Liver (tissue), 9 donors: ENCODE results near the gene CERKL. TPM values are rescaled to one million over a fixed set of nuclear protein-coding genes. Genes with fewer than 3 reads are reported as not detected.
"Not testable (repeated sequence)": the region's sequence is repeated elsewhere in the genome, so short reads cannot be mapped to it uniquely, and the experiment has no call there.

ENCODE experiments used
- DNase-seq: peaks from one replicate; pipeline ENCODE4 v3.0.0-alpha.2; 2017; ENCODE audit warnings: low spot score
- H3K27ac ChIP-seq, 2 donors: one replicate each; pipeline ENCODE4 v1.7.0; 2013; ENCODE audit warnings: inconsistent platforms in 2 of 2, low read length in 2 of 2, control low read depth in 1 of 2, low read depth in 1 of 2, mild to moderate bottlenecking in 1 of 2
- H3K27me3 ChIP-seq, 4 donors: one replicate each; pipeline versions ENCODE4 v1.6.1 to v1.7.0; 2013; ENCODE audit warnings: low read length in 3 of 4, inconsistent platforms in 1 of 4, mild to moderate bottlenecking in 1 of 4, moderate library complexity in 1 of 4; ENCODE audit not compliant: control insufficient read depth in 4 of 4, insufficient read depth in 4 of 4
- H3K36me3 ChIP-seq, 4 donors: one replicate each; pipeline versions ENCODE4 v1.6.1 to v1.7.0; 2013; ENCODE audit warnings: low read length in 3 of 4, mild to moderate bottlenecking in 3 of 4, low read depth in 1 of 4, moderate library complexity in 1 of 4; ENCODE audit not compliant: control insufficient read depth in 4 of 4, insufficient read depth in 3 of 4
- H3K4me1 ChIP-seq, 4 donors: one replicate each; pipeline versions ENCODE4 v1.6.1 to v1.7.0; 2013; ENCODE audit warnings: low read length in 3 of 4, mild to moderate bottlenecking in 3 of 4, moderate library complexity in 1 of 4; ENCODE audit not compliant: control insufficient read depth in 4 of 4, insufficient read depth in 4 of 4
- H3K4me3 ChIP-seq, 3 donors: one replicate each; pipeline versions ENCODE4 v1.6.1 to v1.7.0; 2013; ENCODE audit warnings: low read length in 3 of 3, control low read depth in 1 of 3, low read depth in 1 of 3, mild to moderate bottlenecking in 1 of 3
- H3K9ac ChIP-seq, 2 donors: one replicate each; pipeline ENCODE4 v1.7.0; 2013; ENCODE audit warnings: low read length in 2 of 2, mild to moderate bottlenecking in 2 of 2, moderate library complexity in 2 of 2, control low read depth in 1 of 2, low read depth in 1 of 2
- H3K9me3 ChIP-seq, 4 donors: one replicate each; pipeline versions ENCODE4 v1.6.1 to v1.7.0; 2013; ENCODE audit warnings: low read length in 3 of 4; ENCODE audit not compliant: control insufficient read depth in 4 of 4
- ATF3 ChIP-seq: IDR thresholded peaks from 2 replicates; pipeline ENCODE4 v1.6.1; 2016; ENCODE audit warnings: antibody characterized with exemption
- GABPA ChIP-seq, 2 donors: IDR thresholded peaks in 1 of 2; conservative IDR thresholded peaks in 1 of 2; 2 replicates each; pipeline ENCODE4 v1.6.1; 2016; ENCODE audit warnings: antibody characterized with exemption in 2 of 2, mild to moderate bottlenecking in 1 of 2, moderate library complexity in 1 of 2
- HNF4A ChIP-seq, 2 donors: conservative IDR thresholded peaks; 2 replicates each; pipeline ENCODE4 v1.6.1; 2016; ENCODE audit warnings: antibody characterized with exemption in 2 of 2, mild to moderate bottlenecking in 2 of 2
- HNF4G ChIP-seq: IDR thresholded peaks from 2 replicates; pipeline ENCODE4 v1.6.1; 2016; ENCODE audit warnings: antibody characterized with exemption
- NR2F2 ChIP-seq: IDR thresholded peaks from 2 replicates; pipeline ENCODE4 v1.6.1; 2016; ENCODE audit warnings: antibody characterized with exemption
- RAD21 ChIP-seq, 2 donors: IDR thresholded peaks; 2 replicates each; pipeline ENCODE4 v1.6.1; 2016; ENCODE audit warnings: antibody characterized with exemption in 2 of 2, mild to moderate bottlenecking in 2 of 2
- REST ChIP-seq: IDR thresholded peaks from 2 replicates; pipeline ENCODE4 v1.6.1; 2016; ENCODE audit warnings: antibody characterized with exemption, mild to moderate bottlenecking
- RXRA ChIP-seq, 2 donors: IDR thresholded peaks; 2 replicates each; pipeline ENCODE4 v1.6.1; 2017 to 2018; ENCODE audit warnings: antibody characterized with exemption in 2 of 2, mild to moderate bottlenecking in 1 of 2
- ZBTB33 ChIP-seq: IDR thresholded peaks from 2 replicates; pipeline ENCODE4 v1.6.1; 2016; ENCODE audit warnings: antibody characterized with exemption
- WGBS: extraction: QIAGEN DNeasy Blood & Tissue Kit; methylation state at CpG from one replicate; pipeline ENCODE4 v1.1.7; 2013; 5-methylcytosine and 5-hydroxymethylcytosine counted together
- polyA plus RNA-seq, 2 donors: library from polyadenylated mRNA; stranded (reverse) in 1 of 2; unstranded in 1 of 2; fragments of 200-250 nt in 1 of 2; fragments of >200 nt in 1 of 2; fragmentation: Nextera tagmentation in 1 of 2; extraction: Ambion mirVana in 1 of 2; gene quantifications; one replicate each; pipeline versions ENCODE4 v1.2.1 to v1.2.3, GENCODE V29; 2013 to 2015
- total RNA-seq, 2 donors: library from RNA; depleted of rRNA; stranded (reverse); fragments of >200 nt; gene quantifications; one replicate each; pipeline ENCODE4 v1.2.3, GENCODE V29; 2014
- donor health status: healthy.
- donor health status: healthy.
- donor health status: healthy.
- donor health status: healthy.
- donor health status: healthy.

The CERKL gene
- total RNA-seq, result under 1 TPM in 1 of 2 donors, not detected in 1; 0.79 TPM
- under 1 TPM in 1 of 2 donors, not detected in 1; 0.50 TPM for polyA plus RNA-seq

- TF ChIP-seq ATF3 (no peak), GABPA (IDR thresholded peaks at IDR 0.05 in 1 of 2, conservative IDR thresholded peaks at IDR 0.05 in 1 of 2) (no peak), HNF4A (conservative IDR thresholded peaks at IDR 0.05) (no peak), NR2F2 (no peak), REST (no peak)
- Histone ChIP-seq H3K27me3 (peaks cover 0 to 5% (median 2%) of the 10 kb centered on the region in 4 donors), H3K9me3 (no peaks in the 10 kb centered on the region), H3K27ac (no peak within 1 kb of the TSS), H3K9ac (no peak within 1 kb of the TSS), H3K36me3 (no peaks in the 10 kb centered on the region), H3K4me1 (peaks cover 0 to 12% (median 8%) of the 10 kb centered on the region in 4 donors), H3K4me3 (peak within 1 kb of the TSS in 1 of 3 donors; percentile 58)
- 4% methylated on average over 70 of the region's 70 CpGs for WGBS
- DNase-seq, result peak; percentile 40
These were observed at the start of gene CERKL for GRCh38 chr2:181656450-181657291. Gene CERKL, minus strand, starts transcription at chr2:181657105. Its CDS starts 99 bp downstream, at chr2:181657006.

GRCh38 chr2:181702519-181702918 is 45.6 kb upstream of the CERKL start:
- H3K27me3 ChIP-seq, H3K4me3 ChIP-seq, H3K27ac ChIP-seq, DNase-seq, H3K9me3 ChIP-seq, H3K4me1 ChIP-seq, H3K9ac ChIP-seq, H3K36me3 ChIP-seq: not testable (repeated sequence)
- 91% methylated on average over 3 of the region's 3 CpGs for WGBS

- Histone ChIP-seq H3K4me3 (no peak overlapping the region), H3K36me3 (no peaks in the 10 kb centered on the region), H3K9ac (no peak overlapping the region), H3K27me3 (no peaks in the 10 kb centered on the region), H3K4me1 (no peaks in the 10 kb centered on the region), H3K27ac (no peak overlapping the region), H3K9me3 (no peaks in the 10 kb centered on the region)
- DNase-seq, result no peak
- TF ChIP-seq RAD21 (IDR thresholded peaks at IDR 0.05) (no peak), HNF4A (conservative IDR thresholded peaks at IDR 0.05) (peak in 1 of 2 donors; percentile 15), RXRA (IDR thresholded peaks at IDR 0.05) (peak in 1 of 2 donors; percentile 29)
- WGBS, result 97% methylated on average over 1 of the region's 1 CpG
These were observed 41.3 kb upstream of the CERKL start for GRCh38 chr2:181698223-181698622.

- WGBS, result 85% methylated on average over 1 of the region's 1 CpG
- no peak overlapping the region for H3K4me3 ChIP-seq
- H3K27ac ChIP-seq, result no peak overlapping the region
- no peak for TF ChIP-seq ZBTB33
- TF ChIP-seq RAD21 (IDR thresholded peaks at IDR 0.05), result no peak
- no peak for TF ChIP-seq REST
- no peak for TF ChIP-seq HNF4G
These were observed 40.7 kb upstream of the CERKL start for GRCh38 chr2:181697571-181697970.

More at GRCh38 chr2:181697571-181697970, 40.7 kb upstream of the CERKL start:
- Histone ChIP-seq H3K9ac (no peak overlapping the region), H3K4me1 (no peaks in the 10 kb centered on the region), H3K9me3 (no peaks in the 10 kb centered on the region), H3K36me3 (no peaks in the 10 kb centered on the region), H3K27me3 (no peaks in the 10 kb centered on the region)
- no peak for DNase-seq
